GM12878 (cell line): ENCODE measurements around the gene SKAP1. TPM values are rescaled to one million over a fixed set of nuclear protein-coding genes. Genes with fewer than 3 reads are reported as not detected.

Source experiments
- ATF7 ChIP-seq: fragments of 450-650 bp; IDR thresholded peaks from 2 replicates; pipeline ENCODE4 v1.6.1; 2016; ENCODE audit warnings: low read depth, mild to moderate bottlenecking
- CBFB ChIP-seq: IDR thresholded peaks from 2 replicates; pipeline ENCODE4 v1.6.1; 2016; ENCODE audit warnings: antibody characterized with exemption, low read depth
- EED ChIP-seq: sonication (generic); IDR thresholded peaks from 2 replicates; pipeline ENCODE4 v1.6.1; 2016; ENCODE audit warnings: antibody characterized with exemption, low read depth
- EGR1 ChIP-seq, 2 experiments: IDR thresholded peaks; 1 replicate in 1 of 2; 2 replicates in 1 of 2; pipeline ENCODE4 v1.6.1; 2011 to 2012; ENCODE audit warnings: low read depth in 2 of 2, low read length in 2 of 2, borderline replicate concordance in 1 of 2, mild to moderate bottlenecking in 1 of 2, moderate library complexity in 1 of 2
- IRF3 ChIP-seq: fragments of 450-650 bp; IDR thresholded peaks from 2 replicates; pipeline ENCODE4 v1.6.1; 2014; ENCODE audit warnings: mild to moderate bottlenecking
- POLR2A ChIP-seq: IDR thresholded peaks from 2 replicates; pipeline ENCODE4 v1.6.1; 2011; ENCODE audit warnings: low read depth, mild to moderate bottlenecking, low read length
- SMC3 ChIP-seq: IDR thresholded peaks from 2 replicates; pipeline ENCODE4 v1.6.1; 2011; ENCODE audit warnings: low read length, improper control_type of control experiment, borderline replicate concordance
- SP1 ChIP-seq: IDR thresholded peaks from one replicate; pipeline ENCODE4 v1.6.1; 2011; ENCODE audit warnings: low read depth, low read length
- STAT1 ChIP-seq: fragments of 450-650 bp; conservative IDR thresholded peaks from 2 replicates; pipeline ENCODE4 v1.6.1; 2014; ENCODE audit warnings: antibody characterized with exemption, mild to moderate bottlenecking
- SUZ12 ChIP-seq: fragments of 200-600 bp; sonication (generic); IDR thresholded peaks from one replicate; pipeline ENCODE4 v1.6.1; 2018; ENCODE audit warnings: antibody characterized with exemption, mild to moderate bottlenecking; ENCODE audit not compliant: unreplicated experiment
- TAF1 ChIP-seq: IDR thresholded peaks from 2 replicates; pipeline ENCODE4 v1.6.1; 2011; ENCODE audit warnings: mild to moderate bottlenecking, low read depth, low read length, borderline replicate concordance
- TBL1XR1 ChIP-seq: IDR thresholded peaks from 2 replicates; pipeline ENCODE4 v1.6.1; 2012; ENCODE audit warnings: low read depth, low read length, improper control_type of control experiment
- USF1 ChIP-seq: IDR thresholded peaks from 2 replicates; pipeline ENCODE4 v1.6.1; 2011; ENCODE audit warnings: borderline replicate concordance, low read depth, mild to moderate bottlenecking, moderate library complexity, mixed read lengths, low read length; ENCODE audit not compliant: insufficient read depth; ENCODE audit errors: extremely low read length
- polyA plus RNA-seq, 11 experiments: library from polyadenylated mRNA; depleted of rRNA in 4 of 11; unstranded in 6 of 11; stranded (reverse) in 5 of 11; fragments of >200 nt; fragmentation: Nextera tagmentation in 4 of 11; fragmentation: Illumina TruSeq in 1 of 11; extraction: Ambion mirVana in 4 of 11; extraction: Trizol in 1 of 11; gene quantifications; 1 replicate in 1 of 11; 2 replicates in 10 of 11; pipeline versions ENCODE4 v1.2.1 to v1.2.3, GENCODE V29; 2011 to 2016; ENCODE audit warnings: inconsistent platforms in 2 of 11, missing spikeins in 2 of 11, low read depth in 1 of 11
- total RNA-seq, 4 experiments: library from RNA; depleted of rRNA in 3 of 4; stranded (reverse); fragments of >200 nt in 3 of 4; fragmentation: Illumina TruSeq in 1 of 4; extraction: Trizol in 1 of 4; gene quantifications; 2 replicates each; pipeline versions ENCODE4 v1.2.1 to v1.2.3, GENCODE V29; 2013 to 2021
- TF ChIP-seq, protein P1 (sequence below): fragments of 150-350 bp; IDR thresholded peaks from 2 replicates; pipeline ENCODE4 v1.6.1; 2016; ENCODE audit warnings: low read depth, low read length
- TF ChIP-seq, protein P2 (sequence below): fragments of 450-650 bp; IDR thresholded peaks from 2 replicates; pipeline ENCODE4 v1.6.1; 2017; ENCODE audit warnings: mild to moderate bottlenecking, low read depth, inconsistent platforms; ENCODE audit not compliant: poor library complexity, severe bottlenecking
- TF ChIP-seq, protein P3 (sequence below): fragments of 450-650 bp; IDR thresholded peaks from 2 replicates; pipeline ENCODE4 v1.6.1; 2017; ENCODE audit warnings: mild to moderate bottlenecking, moderate library complexity

The SKAP1 gene
- total and polyA plus RNA-seq, 10 of the 15 experiments (the other 5 are each of a cell fraction or from before 2014, with no cell fraction given), result 17.1 to 97.6 (median 35.9) TPM

GRCh38 chr17:48439875-48440505, 10.0 kb upstream of the SKAP1 start (continued):
- TF ChIP-seq STAT1 (no peak), SMC3 (no peak), TBL1XR1 (peak; percentile 30; the same call in 1 of the 2 replicates), USF1 (no peak), POLR2A (peak; percentile 22; the same call in 1 of the 2 replicates), TAF1 (no peak), EGR1 (IDR thresholded peaks at IDR 0.05; ENCODE audit: borderline replicate concordance in 1 of 2, low read depth in 2 of 2, low read length in 2 of 2) (no peak), IRF3 (no peak), ATF7 (peak; percentile 64; the same call in 1 of the 2 replicates), CBFB (no peak), SP1 (no peak), EED (no peak), SUZ12 (no peak)
- TF ChIP-seq, protein P1, sequence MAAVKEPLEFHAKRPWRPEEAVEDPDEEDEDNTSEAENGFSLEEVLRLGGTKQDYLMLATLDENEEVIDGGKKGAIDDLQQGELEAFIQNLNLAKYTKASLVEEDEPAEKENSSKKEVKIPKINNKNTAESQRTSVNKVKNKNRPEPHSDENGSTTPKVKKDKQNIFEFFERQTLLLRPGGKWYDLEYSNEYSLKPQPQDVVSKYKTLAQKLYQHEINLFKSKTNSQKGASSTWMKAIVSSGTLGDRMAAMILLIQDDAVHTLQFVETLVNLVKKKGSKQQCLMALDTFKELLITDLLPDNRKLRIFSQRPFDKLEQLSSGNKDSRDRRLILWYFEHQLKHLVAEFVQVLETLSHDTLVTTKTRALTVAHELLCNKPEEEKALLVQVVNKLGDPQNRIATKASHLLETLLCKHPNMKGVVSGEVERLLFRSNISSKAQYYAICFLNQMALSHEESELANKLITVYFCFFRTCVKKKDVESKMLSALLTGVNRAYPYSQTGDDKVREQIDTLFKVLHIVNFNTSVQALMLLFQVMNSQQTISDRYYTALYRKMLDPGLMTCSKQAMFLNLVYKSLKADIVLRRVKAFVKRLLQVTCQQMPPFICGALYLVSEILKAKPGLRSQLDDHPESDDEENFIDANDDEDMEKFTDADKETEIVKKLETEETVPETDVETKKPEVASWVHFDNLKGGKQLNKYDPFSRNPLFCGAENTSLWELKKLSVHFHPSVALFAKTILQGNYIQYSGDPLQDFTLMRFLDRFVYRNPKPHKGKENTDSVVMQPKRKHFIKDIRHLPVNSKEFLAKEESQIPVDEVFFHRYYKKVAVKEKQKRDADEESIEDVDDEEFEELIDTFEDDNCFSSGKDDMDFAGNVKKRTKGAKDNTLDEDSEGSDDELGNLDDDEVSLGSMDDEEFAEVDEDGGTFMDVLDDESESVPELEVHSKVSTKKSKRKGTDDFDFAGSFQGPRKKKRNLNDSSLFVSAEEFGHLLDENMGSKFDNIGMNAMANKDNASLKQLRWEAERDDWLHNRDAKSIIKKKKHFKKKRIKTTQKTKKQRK, result no peak
- TF ChIP-seq, protein P2, sequence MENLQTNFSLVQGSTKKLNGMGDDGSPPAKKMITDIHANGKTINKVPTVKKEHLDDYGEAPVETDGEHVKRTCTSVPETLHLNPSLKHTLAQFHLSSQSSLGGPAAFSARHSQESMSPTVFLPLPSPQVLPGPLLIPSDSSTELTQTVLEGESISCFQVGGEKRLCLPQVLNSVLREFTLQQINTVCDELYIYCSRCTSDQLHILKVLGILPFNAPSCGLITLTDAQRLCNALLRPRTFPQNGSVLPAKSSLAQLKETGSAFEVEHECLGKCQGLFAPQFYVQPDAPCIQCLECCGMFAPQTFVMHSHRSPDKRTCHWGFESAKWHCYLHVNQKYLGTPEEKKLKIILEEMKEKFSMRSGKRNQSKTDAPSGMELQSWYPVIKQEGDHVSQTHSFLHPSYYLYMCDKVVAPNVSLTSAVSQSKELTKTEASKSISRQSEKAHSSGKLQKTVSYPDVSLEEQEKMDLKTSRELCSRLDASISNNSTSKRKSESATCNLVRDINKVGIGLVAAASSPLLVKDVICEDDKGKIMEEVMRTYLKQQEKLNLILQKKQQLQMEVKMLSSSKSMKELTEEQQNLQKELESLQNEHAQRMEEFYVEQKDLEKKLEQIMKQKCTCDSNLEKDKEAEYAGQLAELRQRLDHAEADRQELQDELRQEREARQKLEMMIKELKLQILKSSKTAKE, result no peak
- TF ChIP-seq, protein P3, sequence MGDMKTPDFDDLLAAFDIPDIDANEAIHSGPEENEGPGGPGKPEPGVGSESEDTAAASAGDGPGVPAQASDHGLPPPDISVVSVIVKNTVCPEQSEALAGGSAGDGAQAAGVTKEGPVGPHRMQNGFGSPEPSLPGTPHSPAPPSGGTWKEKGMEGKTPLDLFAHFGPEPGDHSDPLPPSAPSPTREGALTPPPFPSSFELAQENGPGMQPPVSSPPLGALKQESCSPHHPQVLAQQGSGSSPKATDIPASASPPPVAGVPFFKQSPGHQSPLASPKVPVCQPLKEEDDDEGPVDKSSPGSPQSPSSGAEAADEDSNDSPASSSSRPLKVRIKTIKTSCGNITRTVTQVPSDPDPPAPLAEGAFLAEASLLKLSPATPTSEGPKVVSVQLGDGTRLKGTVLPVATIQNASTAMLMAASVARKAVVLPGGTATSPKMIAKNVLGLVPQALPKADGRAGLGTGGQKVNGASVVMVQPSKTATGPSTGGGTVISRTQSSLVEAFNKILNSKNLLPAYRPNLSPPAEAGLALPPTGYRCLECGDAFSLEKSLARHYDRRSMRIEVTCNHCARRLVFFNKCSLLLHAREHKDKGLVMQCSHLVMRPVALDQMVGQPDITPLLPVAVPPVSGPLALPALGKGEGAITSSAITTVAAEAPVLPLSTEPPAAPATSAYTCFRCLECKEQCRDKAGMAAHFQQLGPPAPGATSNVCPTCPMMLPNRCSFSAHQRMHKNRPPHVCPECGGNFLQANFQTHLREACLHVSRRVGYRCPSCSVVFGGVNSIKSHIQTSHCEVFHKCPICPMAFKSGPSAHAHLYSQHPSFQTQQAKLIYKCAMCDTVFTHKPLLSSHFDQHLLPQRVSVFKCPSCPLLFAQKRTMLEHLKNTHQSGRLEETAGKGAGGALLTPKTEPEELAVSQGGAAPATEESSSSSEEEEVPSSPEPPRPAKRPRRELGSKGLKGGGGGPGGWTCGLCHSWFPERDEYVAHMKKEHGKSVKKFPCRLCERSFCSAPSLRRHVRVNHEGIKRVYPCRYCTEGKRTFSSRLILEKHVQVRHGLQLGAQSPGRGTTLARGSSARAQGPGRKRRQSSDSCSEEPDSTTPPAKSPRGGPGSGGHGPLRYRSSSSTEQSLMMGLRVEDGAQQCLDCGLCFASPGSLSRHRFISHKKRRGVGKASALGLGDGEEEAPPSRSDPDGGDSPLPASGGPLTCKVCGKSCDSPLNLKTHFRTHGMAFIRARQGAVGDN, result no peak; the same call in 1 of the 2 replicates
